A549 (cell line): ENCODE measurements around the gene COX19.
"Not testable (repeated sequence)": the region's sequence is repeated elsewhere in the genome, so short reads cannot be mapped to it uniquely, and the experiment has no call there.

ENCODE experiments used
- CEBPB ChIP-seq, 2 experiments: fragments of >200 bp in 1 of 2; sonication (Bioruptor Twin) in 1 of 2; formaldehyde crosslinking in 1 of 2; IDR thresholded peaks; 2 replicates each; pipeline ENCODE4 v1.6.1; 2012 to 2016
- EHMT2 ChIP-seq: fragments of 200-600 bp; sonication (generic); IDR thresholded peaks from 2 replicates; pipeline ENCODE4 v1.6.1; 2016; ENCODE audit warnings: antibody characterized with exemption, low read depth, mild to moderate bottlenecking, moderate library complexity
- EP300 ChIP-seq, 2 experiments: fragments of >200 bp; sonication (Bioruptor Twin); formaldehyde crosslinking; IDR thresholded peaks; 2 replicates in 1 of 2; 3 replicates in 1 of 2; pipeline ENCODE4 v1.6.1; 2016 to 2017
- MAZ ChIP-seq: fragments of 150-350 bp; IDR thresholded peaks from 2 replicates; pipeline ENCODE4 v1.6.1; 2014; ENCODE audit warnings: antibody characterized with exemption, low read depth, low read length, borderline replicate concordance
- POLR2A ChIP-seq: IDR thresholded peaks from 2 replicates; pipeline ENCODE4 v1.6.1; 2012; ENCODE audit warnings: mild to moderate bottlenecking, low read length
- POLR2AphosphoS2 ChIP-seq: conservative IDR thresholded peaks from 2 replicates; pipeline ENCODE4 v1.6.1; 2012; ENCODE audit warnings: low read length, improper control_type of control experiment, inconsistent platforms
- RAD21 ChIP-seq, 2 experiments: fragments of >200 bp in 1 of 2; sonication (Bioruptor Twin) in 1 of 2; formaldehyde crosslinking in 1 of 2; IDR thresholded peaks in 1 of 2; conservative IDR thresholded peaks in 1 of 2; 2 replicates in 1 of 2; 3 replicates in 1 of 2; pipeline ENCODE4 v1.6.1; 2012 to 2018; ENCODE audit warnings: inconsistent platforms in 1 of 2
- SMC3 ChIP-seq: fragments of >200 bp; sonication (Bioruptor Twin); formaldehyde crosslinking; IDR thresholded peaks from 3 replicates; pipeline ENCODE4 v1.6.1; 2018; ENCODE audit warnings: inconsistent platforms
- TF ChIP-seq, protein P1 (sequence below): fragments of 250-450 bp; sonication (Bioruptor Pico); IDR thresholded peaks from 2 replicates; pipeline ENCODE4 v1.5.0; 2021; ENCODE audit warnings: mild to moderate bottlenecking, moderate library complexity, borderline replicate concordance

- TF ChIP-seq EP300 (IDR thresholded peaks at IDR 0.05); CEBPB (IDR thresholded peaks at IDR 0.05); POLR2AphosphoS2; EHMT2; POLR2A; SMC3; RAD21 (conservative IDR thresholded peaks at IDR 0.05 in 1 of 2, IDR thresholded peaks at IDR 0.05 in 1 of 2); MAZ: not testable (repeated sequence)
- TF ChIP-seq, protein P1, sequence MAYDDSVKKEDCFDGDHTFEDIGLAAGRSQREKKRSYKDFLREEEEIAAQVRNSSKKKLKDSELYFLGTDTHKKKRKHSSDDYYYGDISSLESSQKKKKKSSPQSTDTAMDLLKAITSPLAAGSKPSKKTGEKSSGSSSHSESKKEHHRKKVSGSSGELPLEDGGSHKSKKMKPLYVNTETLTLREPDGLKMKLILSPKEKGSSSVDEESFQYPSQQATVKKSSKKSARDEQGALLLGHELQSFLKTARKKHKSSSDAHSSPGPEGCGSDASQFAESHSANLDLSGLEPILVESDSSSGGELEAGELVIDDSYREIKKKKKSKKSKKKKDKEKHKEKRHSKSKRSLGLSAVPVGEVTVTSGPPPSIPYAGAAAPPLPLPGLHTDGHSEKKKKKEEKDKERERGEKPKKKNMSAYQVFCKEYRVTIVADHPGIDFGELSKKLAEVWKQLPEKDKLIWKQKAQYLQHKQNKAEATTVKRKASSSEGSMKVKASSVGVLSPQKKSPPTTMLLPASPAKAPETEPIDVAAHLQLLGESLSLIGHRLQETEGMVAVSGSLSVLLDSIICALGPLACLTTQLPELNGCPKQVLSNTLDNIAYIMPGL (CRISPR knock-in tag), result not testable (repeated sequence)
Measured at GRCh38 chr7:960972-961371, 14.4 kb downstream of the COX19 start.
